ENCODE measurements around the gene SH2D4B. TPM values are rescaled to one million over a fixed set of nuclear protein-coding genes. Genes with fewer than 3 reads are reported as not detected.

Gene SH2D4B
- total and polyA plus RNA-seq, 10 of the 15 experiments (the other 5 are each of a cell fraction or from before 2014, with no cell fraction given), result 0.04 to 0.21 (median 0.13) TPM; not detected in 5

DNA sequence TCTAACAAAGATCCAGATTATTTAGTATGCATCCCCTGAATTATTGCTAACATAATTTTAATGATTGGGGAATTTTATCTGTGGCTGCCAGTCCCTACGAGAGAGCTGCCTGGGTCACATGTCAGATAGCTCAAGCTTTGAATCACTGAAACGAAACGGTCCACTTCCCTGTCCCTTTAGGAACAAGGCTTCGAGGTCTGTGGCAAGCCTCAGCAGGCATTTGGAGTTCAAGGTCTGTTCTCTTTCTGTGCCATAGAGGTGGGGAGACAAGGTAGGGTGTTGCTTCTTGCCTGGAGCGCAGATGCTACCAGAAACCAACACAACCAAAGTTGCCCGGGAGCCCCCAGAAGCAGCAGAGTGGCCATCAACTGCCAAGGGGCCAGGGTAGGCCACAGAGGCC is 13.9 kb upstream of the SH2D4B start (continued):
- TF ChIP-seq, protein P1, sequence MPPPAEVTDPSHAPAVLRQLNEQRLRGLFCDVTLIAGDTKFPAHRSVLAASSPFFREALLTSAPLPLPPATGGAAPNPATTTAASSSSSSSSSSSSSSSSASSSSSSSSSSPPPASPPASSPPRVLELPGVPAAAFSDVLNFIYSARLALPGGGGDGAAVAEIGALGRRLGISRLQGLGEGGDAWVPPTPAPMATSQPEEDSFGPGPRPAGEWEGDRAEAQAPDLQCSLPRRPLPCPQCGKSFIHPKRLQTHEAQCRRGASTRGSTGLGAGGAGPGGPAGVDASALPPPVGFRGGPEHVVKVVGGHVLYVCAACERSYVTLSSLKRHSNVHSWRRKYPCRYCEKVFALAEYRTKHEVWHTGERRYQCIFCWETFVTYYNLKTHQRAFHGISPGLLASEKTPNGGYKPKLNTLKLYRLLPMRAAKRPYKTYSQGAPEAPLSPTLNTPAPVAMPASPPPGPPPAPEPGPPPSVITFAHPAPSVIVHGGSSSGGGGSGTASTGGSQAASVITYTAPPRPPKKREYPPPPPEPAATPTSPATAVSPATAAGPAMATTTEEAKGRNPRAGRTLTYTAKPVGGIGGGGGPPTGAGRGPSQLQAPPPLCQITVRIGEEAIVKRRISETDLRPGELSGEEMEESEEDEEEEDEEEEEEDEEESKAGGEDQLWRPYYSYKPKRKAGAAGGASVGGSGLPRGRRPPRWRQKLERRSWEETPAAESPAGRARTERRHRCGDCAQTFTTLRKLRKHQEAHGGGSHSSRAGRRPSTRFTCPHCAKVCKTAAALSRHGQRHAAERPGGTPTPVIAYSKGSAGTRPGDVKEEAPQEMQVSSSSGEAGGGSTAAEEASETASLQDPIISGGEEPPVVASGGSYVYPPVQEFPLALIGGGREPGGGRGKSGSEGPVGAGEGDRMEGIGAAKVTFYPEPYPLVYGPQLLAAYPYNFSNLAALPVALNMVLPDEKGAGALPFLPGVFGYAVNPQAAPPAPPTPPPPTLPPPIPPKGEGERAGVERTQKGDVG (CRISPR knock-in tag; IDR thresholded peaks at IDR 0.05), result no peak
- TF ChIP-seq ZZZ3 (IDR thresholded peaks at IDR 0.05; ENCODE audit: control insufficient read depth, insufficient read length, low read depth), result no peak
- peak; percentile 53; the same call in 1 of the 2 replicates for TF ChIP-seq POLR2AphosphoS2 (IDR thresholded peaks at IDR 0.05; ENCODE audit: low read depth, low read length)
- TF ChIP-seq MTA2 (IDR thresholded peaks at IDR 0.05; ENCODE audit: low read depth), result 0 out of 2 replicates have a peak, but pooled peaks have one; percentile 17
- no peak for TF ChIP-seq NBN (IDR thresholded peaks at IDR 0.05)
- TF ChIP-seq GABPA (IDR thresholded peaks at IDR 0.05; ENCODE audit: low read depth), result no peak
- TF ChIP-seq, protein P2, sequence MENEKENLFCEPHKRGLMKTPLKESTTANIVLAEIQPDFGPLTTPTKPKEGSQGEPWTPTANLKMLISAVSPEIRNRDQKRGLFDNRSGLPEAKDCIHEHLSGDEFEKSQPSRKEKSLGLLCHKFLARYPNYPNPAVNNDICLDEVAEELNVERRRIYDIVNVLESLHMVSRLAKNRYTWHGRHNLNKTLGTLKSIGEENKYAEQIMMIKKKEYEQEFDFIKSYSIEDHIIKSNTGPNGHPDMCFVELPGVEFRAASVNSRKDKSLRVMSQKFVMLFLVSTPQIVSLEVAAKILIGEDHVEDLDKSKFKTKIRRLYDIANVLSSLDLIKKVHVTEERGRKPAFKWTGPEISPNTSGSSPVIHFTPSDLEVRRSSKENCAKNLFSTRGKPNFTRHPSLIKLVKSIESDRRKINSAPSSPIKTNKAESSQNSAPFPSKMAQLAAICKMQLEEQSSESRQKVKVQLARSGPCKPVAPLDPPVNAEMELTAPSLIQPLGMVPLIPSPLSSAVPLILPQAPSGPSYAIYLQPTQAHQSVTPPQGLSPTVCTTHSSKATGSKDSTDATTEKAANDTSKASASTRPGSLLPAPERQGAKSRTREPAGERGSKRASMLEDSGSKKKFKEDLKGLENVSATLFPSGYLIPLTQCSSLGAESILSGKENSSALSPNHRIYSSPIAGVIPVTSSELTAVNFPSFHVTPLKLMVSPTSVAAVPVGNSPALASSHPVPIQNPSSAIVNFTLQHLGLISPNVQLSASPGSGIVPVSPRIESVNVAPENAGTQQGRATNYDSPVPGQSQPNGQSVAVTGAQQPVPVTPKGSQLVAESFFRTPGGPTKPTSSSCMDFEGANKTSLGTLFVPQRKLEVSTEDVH (IDR thresholded peaks at IDR 0.05; ENCODE audit: low read depth, partially characterized antibody), result no peak
- TF ChIP-seq RELA (IDR thresholded peaks at IDR 0.05; ENCODE audit: borderline replicate concordance, partially characterized antibody), result no peak
- TF ChIP-seq TCF7 (IDR thresholded peaks at IDR 0.05; ENCODE audit: borderline replicate concordance), result no peak
- no peak for TF ChIP-seq RBBP5 (conservative IDR thresholded peaks at IDR 0.05)
- TF ChIP-seq ZSCAN29 (IDR thresholded peaks at IDR 0.05), result no peak
